ENCODE results near the gene GPANK1.
A peak's percentile ranks its signal among the peaks of the same experiment; 100 is the strongest.

The GPANK1 gene

DNA sequence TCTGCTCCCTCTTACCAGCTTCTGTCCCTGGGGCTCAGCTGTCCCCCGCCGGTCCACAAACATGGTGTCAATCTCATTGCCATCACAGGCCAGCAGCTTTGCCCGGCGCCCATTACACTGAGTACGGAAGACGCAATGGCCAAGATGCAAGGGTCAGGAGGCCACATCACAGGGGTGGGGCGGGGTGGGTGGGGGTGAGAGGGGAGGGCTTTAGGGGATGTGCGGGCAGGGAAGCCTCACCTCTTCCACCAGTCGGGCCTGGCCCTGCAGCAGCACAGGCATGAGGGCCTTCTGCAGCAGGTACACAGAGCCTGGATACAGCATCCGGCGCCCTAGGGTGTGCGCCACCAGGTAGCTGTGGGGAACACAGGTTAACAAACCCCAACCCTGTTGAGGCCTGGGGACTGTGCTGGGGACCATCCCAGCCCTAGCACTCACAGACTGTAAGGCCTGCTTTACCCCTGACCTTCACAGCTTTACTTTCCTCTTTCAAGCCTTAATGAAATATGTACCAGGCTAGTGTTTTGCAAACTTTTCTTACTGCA is 26.8 kb upstream of the GPANK1 start:
- no peak for TF ChIP-seq CTCF (conservative IDR thresholded peaks at IDR 0.05; ENCODE audit: low read depth, low read length)
- no peak overlapping the region for H3K4me3 ChIP-seq (ENCODE audit: low read depth, low read length)
- no peak for DNase-seq (ENCODE audit: low read depth)

- no peak for TF ChIP-seq CTCF (conservative IDR thresholded peaks at IDR 0.05; ENCODE audit: low read depth, low read length)
- DNase-seq (ENCODE audit: low read depth), result no peak
- H3K4me3 ChIP-seq (ENCODE audit: low read depth, low read length), result no peak overlapping the region
Measured at GRCh38 chr6:31691078-31691463, 26.3 kb upstream of the GPANK1 start.

- no peak overlapping the region for H3K4me3 ChIP-seq (ENCODE audit: low read depth, low read length)
- peak; percentile 17 for DNase-seq (ENCODE audit: low read depth)
- no peak for TF ChIP-seq CTCF (conservative IDR thresholded peaks at IDR 0.05; ENCODE audit: low read depth, low read length)
Measured at GRCh38 chr6:31690231-31691077, 25.7 kb upstream of the GPANK1 start.

- TF ChIP-seq CTCF (conservative IDR thresholded peaks at IDR 0.05; ENCODE audit: low read depth, low read length), result peak; percentile 57
- DNase-seq (ENCODE audit: low read depth), result no peak
- no peak overlapping the region for H3K4me3 ChIP-seq (ENCODE audit: low read depth, low read length)
Measured at GRCh38 chr6:31689249-31690110, 24.7 kb upstream of the GPANK1 start.

DNA sequence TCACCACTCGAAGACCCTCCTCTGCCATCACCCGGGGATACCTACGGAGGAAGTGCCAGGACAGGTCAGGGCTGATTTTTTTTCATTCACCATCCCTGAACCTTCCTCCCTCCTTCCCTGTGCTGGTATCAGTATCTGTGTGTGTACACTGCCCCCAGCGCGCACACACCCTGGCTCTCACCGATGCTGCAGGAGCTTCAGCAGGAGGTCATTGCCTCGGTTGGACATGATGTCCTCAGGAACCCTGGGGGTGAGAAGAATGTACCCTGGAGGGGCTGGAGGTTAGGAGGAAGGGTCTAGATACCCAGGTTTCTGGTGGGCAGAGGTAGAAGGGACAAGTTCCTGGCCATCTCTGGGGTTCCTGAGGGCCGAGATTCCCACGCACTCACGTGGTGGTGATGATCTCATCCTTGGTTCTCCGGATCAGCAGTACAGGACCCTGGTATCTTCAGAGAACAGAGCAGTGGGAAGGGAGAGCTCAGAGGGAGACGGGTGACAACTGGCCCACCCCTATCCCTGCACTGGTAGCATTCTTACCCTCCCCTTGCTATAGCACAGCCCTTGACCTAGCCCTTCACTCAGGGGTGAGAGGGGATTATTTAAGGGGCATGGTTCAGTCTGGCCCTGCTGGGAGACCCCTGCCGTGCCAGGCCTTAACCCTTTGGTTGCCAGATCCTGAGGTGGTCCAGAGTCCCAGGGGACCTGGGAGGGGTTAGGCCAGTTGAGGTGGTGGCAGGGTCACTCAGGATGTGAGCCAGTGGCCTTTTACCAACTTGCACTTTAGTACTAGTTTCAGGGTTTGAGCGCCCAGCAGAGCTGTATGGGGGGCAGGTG is 23.3 kb upstream of the GPANK1 start:
- DNase-seq (ENCODE audit: low read depth), result no peak
- no peak for TF ChIP-seq CTCF (conservative IDR thresholded peaks at IDR 0.05; ENCODE audit: low read depth, low read length)
- H3K4me3 ChIP-seq (ENCODE audit: low read depth, low read length), result no peak overlapping the region

- no peak for TF ChIP-seq CTCF (conservative IDR thresholded peaks at IDR 0.05; ENCODE audit: low read depth, low read length)
- H3K4me3 ChIP-seq (ENCODE audit: low read depth, low read length), result no peak overlapping the region
- no peak for DNase-seq (ENCODE audit: low read depth)
Measured at GRCh38 chr6:31687321-31687720, 22.5 kb upstream of the GPANK1 start.

Measured in choroid plexus epithelial cell (primary cell).